Measurements from ENCODE around the gene CHST10. TPM values are rescaled to one million over a fixed set of nuclear protein-coding genes. Genes with fewer than 3 reads are reported as not detected.

CHST10 gene, protein sequence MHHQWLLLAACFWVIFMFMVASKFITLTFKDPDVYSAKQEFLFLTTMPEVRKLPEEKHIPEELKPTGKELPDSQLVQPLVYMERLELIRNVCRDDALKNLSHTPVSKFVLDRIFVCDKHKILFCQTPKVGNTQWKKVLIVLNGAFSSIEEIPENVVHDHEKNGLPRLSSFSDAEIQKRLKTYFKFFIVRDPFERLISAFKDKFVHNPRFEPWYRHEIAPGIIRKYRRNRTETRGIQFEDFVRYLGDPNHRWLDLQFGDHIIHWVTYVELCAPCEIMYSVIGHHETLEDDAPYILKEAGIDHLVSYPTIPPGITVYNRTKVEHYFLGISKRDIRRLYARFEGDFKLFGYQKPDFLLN
- total RNA-seq (2022; extraction: Qiagen RNA extraction; ENCODE audit: low read depth): 15.8 to 18.2 TPM (median 17.2 TPM) in 5 replicates

DNA sequence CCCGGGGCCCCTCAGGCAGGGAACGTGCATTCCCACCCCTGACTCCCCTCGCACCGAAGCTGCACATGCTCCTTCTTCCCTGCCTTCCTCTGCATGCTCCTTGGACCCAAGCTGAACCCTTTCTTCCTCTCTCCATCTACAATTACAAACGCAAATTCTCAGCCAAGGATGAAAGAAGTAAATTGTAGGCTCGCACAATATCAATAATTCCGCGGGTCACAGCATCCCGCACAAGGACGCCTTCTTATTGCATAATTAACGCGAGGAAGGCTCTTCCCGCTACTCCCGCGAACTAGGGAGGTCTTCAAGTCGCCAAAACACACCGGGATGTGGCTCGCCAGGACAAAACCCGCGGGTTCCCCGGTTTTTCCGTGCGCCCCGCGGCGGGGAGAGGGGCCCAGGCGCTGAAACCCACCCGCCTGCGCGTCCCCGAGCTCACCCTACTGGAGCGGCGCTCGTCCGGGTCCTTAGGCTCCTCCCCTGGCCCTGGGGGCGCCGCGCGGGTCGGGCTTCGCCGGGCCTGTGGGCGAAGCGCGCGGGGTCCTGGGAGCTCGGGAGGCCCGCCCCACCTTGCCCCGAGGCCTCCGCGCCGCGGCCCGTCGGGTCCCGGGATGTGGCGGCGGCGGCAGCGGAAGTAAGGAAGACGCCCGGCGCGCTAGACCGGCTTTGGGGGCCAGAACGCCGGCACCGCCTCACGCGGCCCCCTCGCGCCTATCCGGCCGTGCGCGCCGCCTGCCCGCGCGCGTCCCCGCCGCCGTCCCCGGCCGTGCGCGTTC lies at the start of gene CHST10:
Gene CHST10 (minus strand): TSS at position 734 of the 776 bp plus-strand sequence. CDS start 10,993 bp downstream, outside the sequence.

Other genes with a start within 250 kb of the CHST10 start
- 3.3 to 5.5 TPM (median 4.8 TPM) in 5 replicates for gene LONRF2, start 95.2 kb downstream of the CHST10 start, total RNA-seq (2022; extraction: Qiagen RNA extraction; ENCODE audit: low read depth)
- gene NMS, start 52.8 kb upstream of the CHST10 start, total RNA-seq (2022; extraction: Qiagen RNA extraction; ENCODE audit: low read depth): not detected in 5 replicates
- 36.4 to 49.1 TPM (median 38.6 TPM) in 5 replicates for gene PDCL3, start 145.3 kb upstream of the CHST10 start, total RNA-seq (2022; extraction: Qiagen RNA extraction; ENCODE audit: low read depth)

Data from A549 treated with DMSO at 1 μM for 4 hours (cell line).